Peyer's patch (tissue), 4 donors: ENCODE data around the gene ST3GAL4. TPM values are rescaled to one million over a fixed set of nuclear protein-coding genes. Genes with fewer than 3 reads are reported as not detected.

Experiments used
- DNase-seq, 3 donors: peaks; one replicate each; pipeline ENCODE4 v3.0.0-alpha.2; 2017 to 2019
- H3K27ac ChIP-seq, 4 donors: fragments of 200-600 bp; sonication (generic); one replicate each; pipeline ENCODE4 v1.5.1; 2016 to 2019
- H3K27me3 ChIP-seq, 2 donors: fragments of 200-600 bp; sonication (generic); one replicate each; pipeline ENCODE4 v1.5.1; 2019
- H3K36me3 ChIP-seq, 3 donors: fragments of 200-600 bp; sonication (generic); one replicate each; pipeline ENCODE4 v1.5.1; 2016 to 2019
- H3K4me1 ChIP-seq, 4 donors: fragments of 200-600 bp; sonication (generic); one replicate each; pipeline ENCODE4 v1.5.1; 2016 to 2019
- H3K4me3 ChIP-seq, 4 donors: fragments of 200-600 bp; sonication (generic); 1 replicate in 3 of 4; 2 replicates in 1 of 4; pipeline ENCODE4 v1.5.1; 2016 to 2019; ENCODE audit warnings: mild to moderate bottlenecking in 1 of 4
- H3K9me3 ChIP-seq, 4 donors: fragments of 200-600 bp; sonication (generic); one replicate each; pipeline ENCODE4 v1.5.1; 2016 to 2019; ENCODE audit warnings: mild to moderate bottlenecking in 1 of 4
- CTCF ChIP-seq, 6 experiments: fragments of 450-650 bp in 4 of 6; fragments of 200-600 bp in 2 of 6; sonication (generic) in 1 of 6; IDR thresholded peaks; one replicate each; pipeline ENCODE4 v1.5.1; 2017 to 2019; ENCODE audit warnings: antibody characterized with exemption in 6 of 6, mild to moderate bottlenecking in 3 of 6, moderate library complexity in 1 of 6
- POLR2A ChIP-seq, 2 donors: fragments of 450-650 bp; IDR thresholded peaks; one replicate each; pipeline ENCODE4 v1.5.1; 2017; ENCODE audit warnings: antibody characterized with exemption in 2 of 2, mild to moderate bottlenecking in 2 of 2, moderate library complexity in 2 of 2
- total RNA-seq, 4 donors: library from RNA; depleted of rRNA; stranded (reverse); fragments of >200 nt; gene quantifications; one replicate each; pipeline ENCODE4 v1.1.0, GENCODE V29; 2016

ST3GAL4 gene
- total RNA-seq, 4 donors from 2014 or later, result 1.1 to 14.0 (median 8.6) TPM

GRCh38 chr11:126436209-126436755 lies 80.8 kb downstream of the ST3GAL4 start:
- DNase-seq, result no peak
- H3K27ac ChIP-seq, result no peak overlapping the region
- no peaks in the 10 kb centered on the region for H3K36me3 ChIP-seq
- no peaks in the 10 kb centered on the region for H3K27me3 ChIP-seq
- no peak overlapping the region for H3K4me3 ChIP-seq
- no peaks in the 10 kb centered on the region for H3K9me3 ChIP-seq
- TF ChIP-seq POLR2A (IDR thresholded peaks at IDR 0.05) (no peak), CTCF (IDR thresholded peaks at IDR 0.05) (no peak)
- no peaks in the 10 kb centered on the region for H3K4me1 ChIP-seq

DNA sequence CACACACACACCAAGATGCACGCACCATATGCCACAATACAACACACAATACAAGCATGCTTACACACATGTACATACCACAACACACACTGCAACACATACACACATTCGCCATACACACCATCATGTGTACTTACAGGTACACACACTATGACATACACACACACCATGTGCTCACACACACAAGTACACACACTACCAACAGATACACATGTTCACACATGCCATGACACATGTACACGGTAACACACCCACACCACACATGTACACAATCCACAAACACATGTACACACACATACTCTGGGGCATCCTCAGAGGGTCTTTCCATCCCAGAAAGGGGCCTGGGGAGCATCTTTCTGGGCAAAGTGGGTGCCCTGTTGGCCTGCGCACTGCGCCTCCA lies 82.2 kb downstream of the ST3GAL4 start:
- no peak for TF ChIP-seq CTCF (IDR thresholded peaks at IDR 0.05)
- TF ChIP-seq POLR2A (IDR thresholded peaks at IDR 0.05), result no peak
- Histone ChIP-seq H3K36me3 (no peaks in the 10 kb centered on the region), H3K27me3 (no peaks in the 10 kb centered on the region), H3K4me1 (no peaks in the 10 kb centered on the region), H3K9me3 (no peaks in the 10 kb centered on the region), H3K4me3 (no peak overlapping the region), H3K27ac (no peak overlapping the region)
- DNase-seq, result no peak

- no peaks in the 10 kb centered on the region for H3K36me3 ChIP-seq
- TF ChIP-seq POLR2A (IDR thresholded peaks at IDR 0.05) (no peak), CTCF (IDR thresholded peaks at IDR 0.05) (no peak)
- H3K27me3 ChIP-seq, result no peaks in the 10 kb centered on the region
- DNase-seq, result no peak
- H3K4me3 ChIP-seq, result no peak overlapping the region
- H3K27ac ChIP-seq, result no peak overlapping the region
- no peaks in the 10 kb centered on the region for H3K9me3 ChIP-seq
- H3K4me1 ChIP-seq, result no peaks in the 10 kb centered on the region
Measured at GRCh38 chr11:126438272-126438671, 82.8 kb downstream of the ST3GAL4 start.

GRCh38 chr11:126438691-126439090 lies 83.2 kb downstream of the ST3GAL4 start:
- no peaks in the 10 kb centered on the region for H3K4me1 ChIP-seq
- H3K36me3 ChIP-seq, result no peaks in the 10 kb centered on the region
- H3K4me3 ChIP-seq, result no peak overlapping the region
- no peaks in the 10 kb centered on the region for H3K27me3 ChIP-seq
- no peaks in the 10 kb centered on the region for H3K9me3 ChIP-seq
- DNase-seq, result no peak
- no peak overlapping the region for H3K27ac ChIP-seq
- no peak for TF ChIP-seq POLR2A (IDR thresholded peaks at IDR 0.05)
- no peak for TF ChIP-seq CTCF (IDR thresholded peaks at IDR 0.05)

GRCh38 chr11:126440276-126440675 lies 84.8 kb downstream of the ST3GAL4 start:
- H3K36me3 ChIP-seq, result no peaks in the 10 kb centered on the region
- TF ChIP-seq POLR2A (IDR thresholded peaks at IDR 0.05) (no peak), CTCF (IDR thresholded peaks at IDR 0.05) (no peak)
- no peaks in the 10 kb centered on the region for H3K9me3 ChIP-seq
- no peaks in the 10 kb centered on the region for H3K4me1 ChIP-seq
- H3K27me3 ChIP-seq, result no peaks in the 10 kb centered on the region
- H3K4me3 ChIP-seq, result no peak overlapping the region
- no peak overlapping the region for H3K27ac ChIP-seq
- no peak for DNase-seq
